ENCODE measurements around the gene RNLS.

GRCh38 chr10:88515235-88515634 is 67.9 kb downstream of the RNLS start:
- TF ChIP-seq, protein P1, sequence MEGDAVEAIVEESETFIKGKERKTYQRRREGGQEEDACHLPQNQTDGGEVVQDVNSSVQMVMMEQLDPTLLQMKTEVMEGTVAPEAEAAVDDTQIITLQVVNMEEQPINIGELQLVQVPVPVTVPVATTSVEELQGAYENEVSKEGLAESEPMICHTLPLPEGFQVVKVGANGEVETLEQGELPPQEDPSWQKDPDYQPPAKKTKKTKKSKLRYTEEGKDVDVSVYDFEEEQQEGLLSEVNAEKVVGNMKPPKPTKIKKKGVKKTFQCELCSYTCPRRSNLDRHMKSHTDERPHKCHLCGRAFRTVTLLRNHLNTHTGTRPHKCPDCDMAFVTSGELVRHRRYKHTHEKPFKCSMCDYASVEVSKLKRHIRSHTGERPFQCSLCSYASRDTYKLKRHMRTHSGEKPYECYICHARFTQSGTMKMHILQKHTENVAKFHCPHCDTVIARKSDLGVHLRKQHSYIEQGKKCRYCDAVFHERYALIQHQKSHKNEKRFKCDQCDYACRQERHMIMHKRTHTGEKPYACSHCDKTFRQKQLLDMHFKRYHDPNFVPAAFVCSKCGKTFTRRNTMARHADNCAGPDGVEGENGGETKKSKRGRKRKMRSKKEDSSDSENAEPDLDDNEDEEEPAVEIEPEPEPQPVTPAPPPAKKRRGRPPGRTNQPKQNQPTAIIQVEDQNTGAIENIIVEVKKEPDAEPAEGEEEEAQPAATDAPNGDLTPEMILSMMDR (IDR thresholded peaks at IDR 0.05), result no peak
- no peak for TF ChIP-seq POLR2A (IDR thresholded peaks at IDR 0.05)
